GM12865 (cell line): ENCODE results near the gene MTUS2.

Source experiments
- DNase-seq: peaks from one replicate; pipeline ENCODE4 v3.0.0; 2010; ENCODE audit warnings: low read depth
- H3K4me3 ChIP-seq: 2 replicates; pipeline ENCODE4 v1.5.1; 2011; ENCODE audit warnings: mild to moderate bottlenecking, low read depth, low read length, control low read depth
- CTCF ChIP-seq: IDR thresholded peaks from 2 replicates; pipeline ENCODE4 v1.5.1; 2011; ENCODE audit warnings: low read length, control low read depth, low read depth, inconsistent platforms; ENCODE audit not compliant: insufficient read depth; ENCODE audit errors: missing control alignments

MTUS2 gene

GRCh38 chr13:29105779-29106178 is 285.6 kb downstream of the MTUS2 start:
- peak; percentile 21 for TF ChIP-seq CTCF
- H3K4me3 ChIP-seq: no peak overlapping the region
- DNase-seq: no peak

- H3K4me3 ChIP-seq: no peak overlapping the region
- TF ChIP-seq CTCF: no peak
- DNase-seq: no peak
Observed at GRCh38 chr13:29106651-29107050, 286.5 kb downstream of the MTUS2 start.

- DNase-seq: no peak
- H3K4me3 ChIP-seq: no peak overlapping the region
- TF ChIP-seq CTCF: no peak
Observed at GRCh38 chr13:29108068-29108786, 288.1 kb downstream of the MTUS2 start.

GRCh38 chr13:29109987-29110386 is 289.8 kb downstream of the MTUS2 start:
- DNase-seq: no peak
- H3K4me3 ChIP-seq: no peak overlapping the region
- no peak for TF ChIP-seq CTCF

GRCh38 chr13:29111446-29111845 is 291.3 kb downstream of the MTUS2 start:
- H3K4me3 ChIP-seq: no peak overlapping the region
- DNase-seq: no peak
- no peak for TF ChIP-seq CTCF

GRCh38 chr13:29115842-29116241 is 295.7 kb downstream of the MTUS2 start:
- no peak for DNase-seq
- TF ChIP-seq CTCF: no peak
- H3K4me3 ChIP-seq: no peak overlapping the region

GRCh38 chr13:29117663-29118062 is 297.5 kb downstream of the MTUS2 start:
- H3K4me3 ChIP-seq: no peak overlapping the region
- TF ChIP-seq CTCF: no peak
- DNase-seq: no peak
